ENCODE results near the gene YTHDF2.
"Not testable (repeated sequence)": the region's sequence is repeated elsewhere in the genome, so short reads cannot be mapped to it uniquely, and the experiment has no call there.

YTHDF2 gene

DNA sequence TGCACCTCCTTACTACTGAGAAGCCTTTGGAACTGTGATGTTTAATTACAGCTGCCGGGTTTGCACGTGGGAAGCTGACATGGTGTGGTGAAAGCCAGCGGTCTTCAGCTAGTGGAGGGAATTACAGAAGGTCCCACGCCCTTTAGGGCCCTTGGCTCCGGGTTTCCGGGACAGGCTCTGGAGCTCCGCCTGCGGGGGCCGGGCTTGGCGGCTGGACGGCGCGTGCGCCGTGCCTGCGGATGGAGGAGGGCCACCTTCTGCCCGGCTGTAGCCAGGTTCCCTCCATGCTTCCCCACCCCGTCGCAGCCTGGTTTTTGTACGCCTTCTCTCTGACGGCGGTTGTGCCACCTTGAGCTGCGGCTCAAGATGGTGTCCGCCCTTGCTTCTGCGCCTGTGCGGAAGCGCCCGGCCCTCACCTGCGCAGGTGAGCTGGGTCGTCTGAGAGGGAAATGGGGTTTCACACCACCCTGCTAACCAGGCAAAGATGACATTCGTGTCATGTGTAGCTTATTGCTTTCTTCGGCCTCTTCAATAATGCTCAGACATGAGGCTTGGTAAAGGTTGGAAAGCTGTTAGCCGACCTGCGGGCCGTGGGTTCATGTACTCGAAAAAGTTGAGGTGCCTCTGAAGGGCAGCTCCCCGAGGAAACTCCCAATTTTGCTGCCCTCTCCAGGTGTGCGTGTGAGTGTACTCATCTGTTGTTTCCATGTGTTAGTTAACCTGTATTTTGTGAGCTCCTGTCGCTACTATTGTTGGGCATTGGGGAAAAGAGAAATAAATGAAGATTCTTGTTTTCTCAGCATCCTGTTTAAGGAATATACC, 38.6 kb downstream of the YTHDF2 start:
- Histone ChIP-seq H3K4me3 (no peak overlapping the region), H3K9me3 (no peaks in the 10 kb centered on the region), H3K36me3 (replicated peaks) (peaks cover 38% of the 10 kb centered on the region), H3K4me1 (no peaks in the 10 kb centered on the region), H3K27me3 (ENCODE audit: low read depth) (no peaks in the 10 kb centered on the region)
- in situ Hi-C loops (cut with MboI; ENCODE audit: low sequenced_read_pairs) = no loop called here
- no peak for DNase-seq (ENCODE audit: low spot score in 2 of 2)

DNA sequence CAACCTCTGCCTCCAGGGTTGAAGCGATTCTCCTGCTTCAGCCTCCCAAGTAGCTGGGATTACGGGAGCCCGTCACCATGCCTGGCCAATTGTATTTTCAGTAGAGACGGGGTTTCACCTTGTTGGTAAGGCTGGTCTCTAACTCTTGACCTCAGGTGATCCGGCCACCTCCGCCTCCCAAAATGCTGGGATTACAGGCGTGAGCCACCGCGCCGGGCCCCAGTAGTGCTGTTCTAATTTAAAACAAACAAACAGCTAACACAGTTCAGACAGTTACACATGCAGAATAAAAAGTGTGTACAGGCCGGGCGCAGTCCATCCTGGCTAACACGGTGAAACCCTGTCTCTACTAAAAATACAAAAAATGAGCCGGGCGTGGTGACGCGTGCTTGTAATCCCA, 39.6 kb downstream of the YTHDF2 start:
- Histone ChIP-seq H3K36me3 (replicated peaks) (peaks cover 34% of the 10 kb centered on the region), H3K4me1 (no peaks in the 10 kb centered on the region), H3K4me3 (no peak overlapping the region), H3K9me3 (no peaks in the 10 kb centered on the region), H3K27me3 (ENCODE audit: low read depth) (no peaks in the 10 kb centered on the region)
- in situ Hi-C loops (cut with MboI; ENCODE audit: low sequenced_read_pairs) = no loop called here
- no peak for DNase-seq (ENCODE audit: low spot score in 2 of 2)

DNA sequence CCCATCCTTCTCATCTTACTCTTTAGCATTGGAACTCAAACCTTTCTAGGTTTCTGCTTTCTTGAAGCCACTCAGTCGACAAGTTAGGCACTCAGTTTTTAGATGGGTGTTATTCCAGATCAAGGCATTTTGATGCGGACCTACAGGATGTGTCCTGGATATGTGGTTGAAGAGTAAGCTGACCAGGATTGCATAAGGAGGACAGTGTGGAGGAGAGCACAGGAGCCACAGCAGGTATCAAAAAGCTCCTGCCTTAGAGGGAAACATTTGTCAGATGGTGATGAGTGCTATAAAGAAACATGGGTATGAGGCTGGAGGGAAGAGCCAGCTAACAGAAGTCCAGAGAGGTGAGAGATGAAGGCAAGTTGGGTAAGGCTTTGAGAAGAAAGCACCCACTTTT, 41.3 kb downstream of the YTHDF2 start:
- no peaks in the 10 kb centered on the region for H3K9me3 ChIP-seq
- H3K27me3 ChIP-seq (ENCODE audit: low read depth) = no peaks in the 10 kb centered on the region
- H3K4me3 ChIP-seq = no peak overlapping the region
- no peak for DNase-seq (ENCODE audit: low spot score in 2 of 2)
- H3K36me3 ChIP-seq (replicated peaks) = peaks cover 21% of the 10 kb centered on the region
- in situ Hi-C loops (cut with MboI; ENCODE audit: low sequenced_read_pairs) = no loop called here
- H3K4me1 ChIP-seq = no peaks in the 10 kb centered on the region

- H3K9me3 ChIP-seq = no peaks in the 10 kb centered on the region
- DNase-seq (ENCODE audit: low spot score in 2 of 2) = no peak
- in situ Hi-C loops (cut with MboI; ENCODE audit: low sequenced_read_pairs) = loop anchor here (5.0 kb wide), 1 partner anchor 252 kb away; no protein-coding TSS in a partner anchor
These were observed 43.1 kb downstream of the YTHDF2 start for GRCh38 chr1:28779751-28780408.

GRCh38 chr1:28781305-28781704, 44.6 kb downstream of the YTHDF2 start:
- H3K27me3 ChIP-seq (ENCODE audit: low read depth) = no peaks in the 10 kb centered on the region
- no peaks in the 10 kb centered on the region for H3K9me3 ChIP-seq
- in situ Hi-C loops (cut with MboI; ENCODE audit: low sequenced_read_pairs) = loop anchor here (5.0 kb wide), 1 partner anchor 251 kb away; no protein-coding TSS in a partner anchor
- H3K4me1 ChIP-seq = no peaks in the 10 kb centered on the region
- DNase-seq (ENCODE audit: low spot score in 2 of 2) = no peak
- no peak overlapping the region for H3K4me3 ChIP-seq
- H3K36me3 ChIP-seq (replicated peaks) = no peaks in the 10 kb centered on the region

More at GRCh38 chr1:28779751-28780408, 43.1 kb downstream of the YTHDF2 start:
- H3K4me3 ChIP-seq = no peak overlapping the region
- peaks cover 10% of the 10 kb centered on the region; the same call in 1 of the 2 replicates for H3K36me3 ChIP-seq (replicated peaks)
- no peaks in the 10 kb centered on the region for H3K27me3 ChIP-seq (ENCODE audit: low read depth)
- no peaks in the 10 kb centered on the region for H3K4me1 ChIP-seq

- H3K4me3 ChIP-seq = no peak overlapping the region
- no peak for DNase-seq (ENCODE audit: low spot score in 2 of 2)
- H3K36me3 ChIP-seq (replicated peaks) = no peaks in the 10 kb centered on the region
- in situ Hi-C loops (cut with MboI; ENCODE audit: low sequenced_read_pairs) = loop anchor here (5.0 kb wide), 1 partner anchor 250 kb away; no protein-coding TSS in a partner anchor
- H3K4me1 ChIP-seq = no peaks in the 10 kb centered on the region
- no peaks in the 10 kb centered on the region for H3K9me3 ChIP-seq
- H3K27me3 ChIP-seq (ENCODE audit: low read depth) = no peaks in the 10 kb centered on the region
These were observed 45.3 kb downstream of the YTHDF2 start for GRCh38 chr1:28782011-28782410.

DNA sequence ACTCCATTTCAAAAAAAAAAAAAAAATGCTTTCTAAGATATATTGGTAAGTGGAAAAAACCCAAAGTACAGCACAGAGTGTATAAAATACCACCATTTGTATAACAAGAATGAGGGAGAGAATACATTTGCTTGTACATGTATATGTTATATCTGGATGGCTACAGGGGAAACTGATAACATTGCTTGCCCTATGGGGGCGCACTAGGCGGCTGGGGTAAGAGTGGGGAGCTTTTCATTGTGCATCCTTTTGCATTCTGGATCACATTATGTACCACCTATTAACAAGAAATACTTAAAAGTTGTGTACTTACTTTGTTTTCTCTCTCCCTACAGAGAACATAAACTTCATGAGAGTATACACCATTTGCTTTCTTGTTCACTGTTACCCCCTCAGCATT, 46.6 kb downstream of the YTHDF2 start:
- in situ Hi-C loops (cut with MboI; ENCODE audit: low sequenced_read_pairs) = loop anchor here (5.0 kb wide), 1 partner anchor 249 kb away; no protein-coding TSS in a partner anchor
- no peak for DNase-seq (ENCODE audit: low spot score in 2 of 2)
- no peaks in the 10 kb centered on the region for H3K27me3 ChIP-seq (ENCODE audit: low read depth)
- H3K4me1 ChIP-seq = no peaks in the 10 kb centered on the region
- H3K9me3 ChIP-seq = no peaks in the 10 kb centered on the region
- H3K4me3 ChIP-seq = no peak overlapping the region
- no peaks in the 10 kb centered on the region for H3K36me3 ChIP-seq (replicated peaks)

DNA sequence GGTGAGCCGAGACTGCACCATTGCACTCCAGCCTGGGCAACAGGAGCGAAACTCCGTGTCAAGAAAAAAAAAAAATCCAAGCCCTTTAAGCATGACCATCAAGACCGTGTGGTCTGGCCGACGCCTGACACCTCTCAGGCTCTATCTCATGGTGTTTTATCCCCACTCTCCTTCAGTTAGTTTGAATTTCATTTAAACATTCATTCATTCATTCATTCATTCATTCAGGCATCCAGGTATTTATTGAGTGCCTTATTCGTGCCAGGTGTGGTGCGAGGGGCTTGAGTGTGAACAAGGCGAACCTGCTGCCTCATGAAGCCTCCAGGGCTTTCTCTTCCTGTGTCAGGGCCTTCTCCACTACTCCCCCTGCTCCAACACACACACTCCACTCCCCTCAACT, 52.7 kb downstream of the YTHDF2 start:
- in situ Hi-C loops (cut with MboI; ENCODE audit: low sequenced_read_pairs) = loop anchor here (5.0 kb wide), 1 partner anchor 78 kb away; no protein-coding TSS in a partner anchor
- Histone ChIP-seq H3K36me3 (replicated peaks) (no peaks in the 10 kb centered on the region), H3K4me3 (no peak overlapping the region), H3K4me1 (no peaks in the 10 kb centered on the region), H3K9me3 (no peaks in the 10 kb centered on the region), H3K27me3 (ENCODE audit: low read depth) (no peaks in the 10 kb centered on the region)
- DNase-seq (ENCODE audit: low spot score in 2 of 2) = no peak

DNA sequence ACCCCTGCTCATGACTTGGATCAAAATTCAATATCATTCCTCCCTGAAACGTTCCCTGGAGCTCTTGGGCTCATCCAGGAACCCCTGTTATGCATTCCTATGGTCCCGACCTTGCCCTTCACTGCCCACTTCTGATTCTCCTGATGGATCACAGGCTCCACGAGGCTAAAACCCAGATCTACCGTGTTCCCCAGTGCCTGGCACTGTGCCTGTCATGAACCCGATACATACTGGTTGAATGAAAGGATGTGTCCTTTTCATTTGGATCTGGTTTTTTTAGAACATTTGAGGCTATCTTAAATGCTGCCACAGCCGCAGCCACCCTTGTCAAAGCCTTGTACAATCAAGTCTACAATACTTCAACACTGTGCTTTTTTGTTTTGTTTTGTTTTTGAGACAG, 53.1 kb downstream of the YTHDF2 start:
- in situ Hi-C loops (cut with MboI; ENCODE audit: low sequenced_read_pairs) = loop anchor here (5.0 kb wide), 1 partner anchor 77 kb away; no protein-coding TSS in a partner anchor

GRCh38 chr1:28790377-28791035, 53.8 kb downstream of the YTHDF2 start:
- Histone ChIP-seq H3K27me3 (ENCODE audit: low read depth) (no peaks in the 10 kb centered on the region), H3K4me1 (no peaks in the 10 kb centered on the region), H3K36me3 (replicated peaks) (no peaks in the 10 kb centered on the region), H3K9me3 (no peaks in the 10 kb centered on the region), H3K4me3 (no peak overlapping the region)
- in situ Hi-C loops (cut with MboI; ENCODE audit: low sequenced_read_pairs) = no loop called here
- no peak for DNase-seq (ENCODE audit: low spot score in 2 of 2)

More for the DNA sequence above, 53.1 kb downstream of the YTHDF2 start:
- no peak for DNase-seq (ENCODE audit: low spot score in 2 of 2)
- no peaks in the 10 kb centered on the region for H3K27me3 ChIP-seq (ENCODE audit: low read depth)
- H3K9me3 ChIP-seq = no peaks in the 10 kb centered on the region
- no peaks in the 10 kb centered on the region for H3K4me1 ChIP-seq
- H3K36me3 ChIP-seq (replicated peaks) = no peaks in the 10 kb centered on the region
- H3K4me3 ChIP-seq = no peak overlapping the region

DNA sequence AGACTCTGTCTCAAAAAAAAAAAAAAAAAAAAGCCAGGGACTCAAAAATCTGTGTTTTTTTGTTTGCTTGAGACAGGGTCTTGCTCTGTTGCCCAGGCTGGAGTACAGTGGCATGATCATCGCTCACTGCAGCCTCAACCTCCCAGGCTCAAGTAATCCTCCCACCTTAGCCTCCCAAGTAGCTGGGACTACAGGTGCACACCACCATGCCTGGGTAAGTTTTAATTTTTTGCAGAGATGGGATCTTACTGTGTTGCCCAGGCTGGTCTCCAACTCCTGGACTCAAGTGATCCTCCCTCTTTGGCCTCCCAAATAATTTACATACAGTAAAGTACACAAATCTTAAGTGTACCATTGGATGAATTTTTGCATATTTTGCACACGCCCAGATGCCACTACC, 55.2 kb downstream of the YTHDF2 start:
- H3K9me3 ChIP-seq; in situ Hi-C loops (cut with MboI; ENCODE audit: low sequenced_read_pairs); H3K4me3 ChIP-seq: not testable (repeated sequence)

DNA sequence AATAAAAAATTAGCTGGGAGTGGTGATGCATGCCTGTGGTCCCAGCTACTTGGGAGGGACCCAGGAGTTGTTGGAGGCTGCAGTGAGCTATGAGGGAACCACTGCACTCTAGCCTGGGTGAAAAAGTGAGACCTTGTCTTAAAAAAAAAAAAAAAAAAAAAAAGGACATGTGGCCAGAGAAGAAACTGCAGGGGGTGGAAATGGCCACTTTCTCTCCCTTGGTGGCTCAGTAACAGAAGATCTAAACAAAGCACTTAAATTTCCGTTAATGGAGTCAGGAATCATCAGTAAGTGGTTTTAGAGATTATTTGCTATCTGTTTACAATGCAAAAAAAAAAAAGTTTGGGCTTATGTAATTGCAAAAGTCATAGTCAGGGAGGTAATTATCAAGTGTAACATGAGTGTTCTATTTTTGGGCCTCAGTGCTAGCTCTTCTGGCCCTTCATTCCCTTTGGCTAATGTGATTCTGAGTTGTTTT, 55.9 kb downstream of the YTHDF2 start:
- in situ Hi-C loops (cut with MboI; ENCODE audit: low sequenced_read_pairs) = no loop called here
- DNase-seq (ENCODE audit: low spot score in 2 of 2) = no peak
- H3K36me3 ChIP-seq (replicated peaks) = no peaks in the 10 kb centered on the region

More for the DNA sequence above, 55.2 kb downstream of the YTHDF2 start:
- DNase-seq (ENCODE audit: low spot score in 2 of 2); H3K36me3 ChIP-seq (replicated peaks); H3K4me1 ChIP-seq; H3K27me3 ChIP-seq (ENCODE audit: low read depth): not testable (repeated sequence)

DNA sequence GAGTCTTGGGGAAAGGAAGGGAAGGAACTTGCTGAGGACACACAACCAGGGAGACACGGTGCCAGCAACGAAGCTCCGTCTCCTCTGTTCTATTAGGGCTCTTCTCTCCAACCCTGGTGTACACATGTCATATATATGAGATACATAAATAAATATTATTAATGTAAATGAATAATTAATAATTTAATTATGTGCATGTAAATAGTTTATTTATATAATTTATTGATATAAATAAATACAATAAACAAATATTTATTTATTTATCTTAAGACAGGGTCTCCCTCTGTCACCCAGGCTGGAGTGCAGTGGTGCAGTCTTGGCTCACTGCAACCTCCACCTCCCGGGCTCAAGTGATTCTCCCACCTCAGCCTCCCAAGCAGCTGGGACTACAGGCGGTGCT, 57.8 kb downstream of the YTHDF2 start:
- H3K27me3 ChIP-seq (ENCODE audit: low read depth); H3K4me1 ChIP-seq; H3K4me3 ChIP-seq; in situ Hi-C loops (cut with MboI; ENCODE audit: low sequenced_read_pairs); H3K36me3 ChIP-seq (replicated peaks); H3K9me3 ChIP-seq; DNase-seq (ENCODE audit: low spot score in 2 of 2): not testable (repeated sequence)

More for the DNA sequence above, 55.9 kb downstream of the YTHDF2 start:
- Histone ChIP-seq H3K4me1 (no peaks in the 10 kb centered on the region), H3K27me3 (ENCODE audit: low read depth) (no peaks in the 10 kb centered on the region), H3K9me3 (no peaks in the 10 kb centered on the region), H3K4me3 (no peak overlapping the region)

Measured in HAP-1 (cell line).